Tibial nerve (tissue), 3 donors: ENCODE measurements around the gene CDHR3.

Source experiments
- EP300 ChIP-seq, 2 donors: sonication (generic); formaldehyde crosslinking; IDR thresholded peaks; one replicate each; pipeline ENCODE4 v1.6.1; 2017; ENCODE audit warnings: antibody characterized with exemption in 2 of 2, mild to moderate bottlenecking in 1 of 2
- POLR2A ChIP-seq, 2 donors: fragments of 450-650 bp; IDR thresholded peaks; one replicate each; pipeline ENCODE4 v1.6.1; 2017; ENCODE audit warnings: antibody characterized with exemption in 2 of 2, mild to moderate bottlenecking in 2 of 2, moderate library complexity in 2 of 2

DNA sequence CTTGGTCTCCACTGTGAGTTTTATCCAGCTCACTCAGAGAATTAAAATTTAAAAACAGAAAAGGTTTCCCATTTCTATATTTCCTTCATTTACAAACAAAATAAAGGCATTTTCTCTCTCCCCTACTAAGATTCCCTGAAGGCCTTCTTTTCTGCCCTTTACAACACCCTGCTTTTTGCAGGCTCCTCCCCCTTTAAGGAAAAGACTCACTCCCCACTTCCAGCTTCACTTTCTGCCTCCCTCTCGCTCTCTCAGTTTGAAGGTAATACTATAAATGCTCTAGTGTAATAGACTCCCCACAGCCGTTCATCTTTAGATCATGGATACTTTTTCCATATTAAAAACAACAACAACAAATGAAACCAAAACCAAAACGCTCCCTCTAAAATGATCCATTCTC lies 53.3 kb downstream of the CDHR3 start:
- no peak for TF ChIP-seq EP300 (IDR thresholded peaks at IDR 0.05)
- no peak for TF ChIP-seq POLR2A (IDR thresholded peaks at IDR 0.05)
